HepG2 (cell line): ENCODE results near the gene GRIK5. TPM values are rescaled to one million over a fixed set of nuclear protein-coding genes. Genes with fewer than 3 reads are reported as not detected.

Source experiments
- ATAC-seq: fragments of 200-7000 bp; cut with Tn5 transposase; 3 replicates; pipeline ENCODE4 v1.9.1; 2020; ENCODE audit warnings: mild to moderate bottlenecking, moderate library complexity
- BruUV-seq: library from RNA; stranded (reverse); fragments of 400-500 nt; replicated peaks from 2 replicates; lab custom pipeline; 2021; lab: Mats Ljungman, UMichigan
- CTCF ChIA-PET: fragments of 300-600 bp; formaldehyde crosslinking; extraction: SDS; loops from one replicate; lab custom pipeline; 2021; ENCODE audit warnings: low total read pairs, inconsistent platforms, low intra/inter-chr PET ratio; lab: Yijun Ruan, JAX
- POLR2A ChIA-PET: fragments of 350-600 bp; sonication (Branson Sonifier 250); formaldehyde crosslinking; loops from one replicate; lab custom pipeline; 2020; ENCODE audit warnings: antibody characterized with exemption, inconsistent platforms; lab: Yijun Ruan, JAX
- DNase-seq: peaks from one replicate; pipeline ENCODE4 v3.0.0-alpha.2; 2015; ENCODE audit warnings: low spot score
- FAIRE-seq: peaks from 3 replicates; lab custom pipeline; 2011; peaks lifted over from hg19 to GRCh38; lab: Jason Lieb, UNC
- H2AFZ ChIP-seq: one replicate; pipeline ENCODE4 v1.6.1; 2011; ENCODE audit warnings: low read length, inconsistent platforms
- H3K27ac ChIP-seq: fragments of 300-600 bp; 3 replicates; pipeline ENCODE4 v1.8.0; 2011; ENCODE audit warnings: mixed run types, mild to moderate bottlenecking, mixed read lengths, low read length, inconsistent platforms; ENCODE audit not compliant: insufficient read depth; ENCODE audit errors: extremely low read length
- H3K27me3 ChIP-seq, 2 experiments: fragments of 200-600 bp in 1 of 2; 2 replicates in 1 of 2; 3 replicates in 1 of 2; pipeline versions ENCODE4 v1.6.0 to v1.8.0; 2011; ENCODE audit warnings: low read length in 2 of 2, mild to moderate bottlenecking in 2 of 2, moderate library complexity in 2 of 2, inconsistent platforms in 1 of 2; ENCODE audit not compliant: insufficient read depth in 2 of 2, control insufficient read depth in 1 of 2
- H3K36me3 ChIP-seq, 2 experiments: fragments of 200-600 bp in 1 of 2; replicated peaks in 1 of 2; 2 replicates in 1 of 2; 3 replicates in 1 of 2; pipeline versions ENCODE4 v1.5.1 to v1.8.0; 2011; ENCODE audit warnings: low read length in 2 of 2, inconsistent platforms in 1 of 2; ENCODE audit not compliant: insufficient read depth in 2 of 2, control insufficient read depth in 1 of 2
- H3K4me1 ChIP-seq: 2 replicates; pipeline ENCODE4 v1.5.1; 2012; ENCODE audit warnings: low read length, inconsistent platforms; ENCODE audit not compliant: insufficient read depth
- H3K4me2 ChIP-seq: 2 replicates; pipeline ENCODE4 v1.6.0; 2011; ENCODE audit warnings: low read depth, low read length, inconsistent platforms
- H3K4me3 ChIP-seq, 3 experiments: fragments of 200-600 bp in 1 of 3; sonication (generic), shearing (Covaris generic) in 1 of 3; replicated peaks in 1 of 3; 2 replicates each; pipeline ENCODE4 v1.5.1; 2011 to 2016; ENCODE audit warnings: low read length in 3 of 3, inconsistent platforms in 2 of 3, low read depth in 2 of 3, mild to moderate bottlenecking in 2 of 3, control low read depth in 1 of 3, mixed read lengths in 1 of 3; ENCODE audit not compliant: insufficient read depth in 1 of 3
- H3K79me2 ChIP-seq: one replicate; pipeline ENCODE4 v1.6.1; 2011; ENCODE audit warnings: low read length, inconsistent platforms; ENCODE audit not compliant: insufficient read depth
- H3K9ac ChIP-seq: 2 replicates; pipeline ENCODE4 v1.6.0; 2011; ENCODE audit warnings: mild to moderate bottlenecking, low read depth, low read length, inconsistent platforms; ENCODE audit not compliant: insufficient read depth
- H3K9me3 ChIP-seq: 2 replicates; pipeline ENCODE4 v1.5.1; 2012; ENCODE audit warnings: mild to moderate bottlenecking, low read length
- H4K20me1 ChIP-seq: 2 replicates; pipeline ENCODE4 v1.6.0; 2011; ENCODE audit warnings: inconsistent platforms, mild to moderate bottlenecking, low read length, moderate library complexity; ENCODE audit not compliant: insufficient read depth
- CREB1 ChIP-seq, 2 experiments: fragments of 450-650 bp in 1 of 2; IDR thresholded peaks; 2 replicates each; pipeline ENCODE4 v1.6.1; 2016 to 2017; ENCODE audit warnings: control low read depth in 1 of 2, mild to moderate bottlenecking in 1 of 2, missing compliant biosample characterization in 1 of 2, missing genetic modification characterization in 1 of 2
- MIER2 ChIP-seq: IDR thresholded peaks from 2 replicates; pipeline ENCODE4 v1.6.1; 2016; ENCODE audit warnings: missing biosample characterization, missing genetic modification reagents
- MTA3 ChIP-seq: sonication (generic); formaldehyde crosslinking; IDR thresholded peaks from 2 replicates; pipeline ENCODE4 v1.4.0; 2020; ENCODE audit warnings: missing genetic modification reagents
- ZNF558 ChIP-seq: sonication (generic); formaldehyde crosslinking; IDR thresholded peaks from 2 replicates; pipeline ENCODE4 v1.9.0; 2022; ENCODE audit warnings: mild to moderate bottlenecking, missing genetic modification reagents, borderline replicate concordance
- WGBS: methylation state at CpG from one replicate; pipeline ENCODE4 v1.1.6; 2017; ENCODE audit warnings: low lambda C conversion rate; 5-methylcytosine and 5-hydroxymethylcytosine counted together
- in situ Hi-C: cut with HindIII; loops from 2 replicates; pipeline ENCODE4 v1.10.0; 2017; ENCODE audit warnings: low pct_unique_long_range_greater_than_20kb; ENCODE audit not compliant: extremely low pct_ligation_motif_present
- intact Hi-C: fragments of 100-400 bp; cut with micrococcal nuclease; formaldehyde crosslinking; loops from one replicate; pipeline ENCODE4 v1.10.0; 2022; ENCODE audit not compliant: unreplicated experiment
- polyA plus RNA-seq, 8 experiments: library from polyadenylated mRNA; depleted of rRNA in 3 of 8; stranded (reverse) in 7 of 8; unstranded in 1 of 8; fragments of >200 nt; fragmentation: Illumina TruSeq in 4 of 8; extraction: Trizol in 4 of 8; gene quantifications; 2 replicates each; pipeline versions ENCODE4 v1.2.1 to v1.2.3, GENCODE V29; 2011 to 2016; ENCODE audit warnings: low read depth in 4 of 8, missing spikeins in 1 of 8, mixed read lengths in 1 of 8; ENCODE audit not compliant: insufficient read depth in 1 of 8
- total RNA-seq, 5 experiments: library from RNA; depleted of rRNA; stranded (reverse); fragments of >200 nt; fragmentation: Illumina TruSeq; extraction: Trizol; gene quantifications; 2 replicates each; pipeline ENCODE4 v1.2.3, GENCODE V29; 2016; ENCODE audit warnings: low read depth in 1 of 5
- TF ChIP-seq, protein P1 (sequence below): sonication (generic); formaldehyde crosslinking; IDR thresholded peaks from 2 replicates; pipeline ENCODE4 v1.5.1; 2020; ENCODE audit warnings: mild to moderate bottlenecking, missing genetic modification reagents, moderate library complexity
- TF ChIP-seq, protein P2 (sequence below), 2 experiments: IDR thresholded peaks; 2 replicates each; pipeline ENCODE4 v1.6.1; 2011 to 2012; ENCODE audit warnings: low read length in 2 of 2, borderline replicate concordance in 1 of 2, low read depth in 1 of 2, mild to moderate bottlenecking in 1 of 2, moderate library complexity in 1 of 2
- TF ChIP-seq, protein P3 (sequence below): sonication (generic); formaldehyde crosslinking; IDR thresholded peaks from 2 replicates; pipeline ENCODE4 v1.5.1; 2020; ENCODE audit warnings: missing genetic modification reagents, mild to moderate bottlenecking, borderline replicate concordance

Gene GRIK5
- total and polyA plus RNA-seq, 2 of the 13 experiments (the other 11 are each of a cell fraction or from before 2014, with no cell fraction given), result not detected

DNA sequence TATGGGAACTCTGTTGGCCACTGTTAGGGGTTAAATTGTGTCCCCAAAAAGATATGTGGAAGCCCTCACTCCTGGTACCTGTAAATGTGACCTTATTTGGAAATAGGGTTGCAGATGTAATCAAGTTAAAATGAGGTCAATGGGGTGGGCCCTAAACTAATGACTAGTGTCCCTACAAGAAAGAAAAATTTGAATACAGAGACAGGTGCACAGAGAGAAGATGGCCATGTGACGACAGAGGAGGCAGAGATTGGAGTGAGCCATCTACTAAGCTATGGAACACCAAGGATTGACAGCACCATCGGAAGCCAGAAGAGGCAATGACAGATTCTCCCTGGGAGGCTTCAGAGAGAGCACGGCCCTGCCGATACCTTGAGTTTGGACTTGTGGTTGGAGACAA is 45.7 kb upstream of the GRIK5 start:
- FAIRE-seq, result no peak
- no peak overlapping the region for H2AFZ ChIP-seq
- 0 out of 2 replicates have a peak, but pooled peaks have one; percentile 16 for TF ChIP-seq CREB1 (IDR thresholded peaks at IDR 0.05)
- no peak for TF ChIP-seq CREB1 (CRISPR knock-in tag; IDR thresholded peaks at IDR 0.05)
- no peak for TF ChIP-seq MTA3
- no peak for TF ChIP-seq ZNF558 (CRISPR knock-in tag)
- TF ChIP-seq, protein P1, sequence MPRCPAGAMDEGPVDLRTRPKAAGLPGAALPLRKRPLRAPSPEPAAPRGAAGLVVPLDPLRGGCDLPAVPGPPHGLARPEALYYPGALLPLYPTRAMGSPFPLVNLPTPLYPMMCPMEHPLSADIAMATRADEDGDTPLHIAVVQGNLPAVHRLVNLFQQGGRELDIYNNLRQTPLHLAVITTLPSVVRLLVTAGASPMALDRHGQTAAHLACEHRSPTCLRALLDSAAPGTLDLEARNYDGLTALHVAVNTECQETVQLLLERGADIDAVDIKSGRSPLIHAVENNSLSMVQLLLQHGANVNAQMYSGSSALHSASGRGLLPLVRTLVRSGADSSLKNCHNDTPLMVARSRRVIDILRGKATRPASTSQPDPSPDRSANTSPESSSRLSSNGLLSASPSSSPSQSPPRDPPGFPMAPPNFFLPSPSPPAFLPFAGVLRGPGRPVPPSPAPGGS (CRISPR knock-in tag), result no peak
- TF ChIP-seq, all 625 proteins: peak for 1
- ChIA-PET POLR2A (no interaction called here), CTCF (no interaction called here)
- no peak overlapping the region for H3K9ac ChIP-seq
- BruUV-seq, result no TSS peak
- peaks cover 2 to 3% of the 10 kb centered on the region in 2 experiments; a peak in 3 of 5 replicates for H3K27me3 ChIP-seq
- H3K4me2 ChIP-seq, result no peak overlapping the region
- in situ Hi-C loops (no loop called here), intact Hi-C loops (no loop called here)
- no peak for DNase-seq
- ATAC-seq, result no peak
- no peaks in the 10 kb centered on the region for H3K36me3 ChIP-seq
- H3K4me1 ChIP-seq, result no peaks in the 10 kb centered on the region
- H4K20me1 ChIP-seq, result no peaks in the 10 kb centered on the region
- H3K79me2 ChIP-seq, result no peaks in the 10 kb centered on the region
- WGBS, result 40% methylated on average over 3 of the region's 4 CpGs
- no peaks in the 10 kb centered on the region for H3K9me3 ChIP-seq
- no peak overlapping the region for H3K4me3 ChIP-seq
- no peak overlapping the region for H3K27ac ChIP-seq

DNA sequence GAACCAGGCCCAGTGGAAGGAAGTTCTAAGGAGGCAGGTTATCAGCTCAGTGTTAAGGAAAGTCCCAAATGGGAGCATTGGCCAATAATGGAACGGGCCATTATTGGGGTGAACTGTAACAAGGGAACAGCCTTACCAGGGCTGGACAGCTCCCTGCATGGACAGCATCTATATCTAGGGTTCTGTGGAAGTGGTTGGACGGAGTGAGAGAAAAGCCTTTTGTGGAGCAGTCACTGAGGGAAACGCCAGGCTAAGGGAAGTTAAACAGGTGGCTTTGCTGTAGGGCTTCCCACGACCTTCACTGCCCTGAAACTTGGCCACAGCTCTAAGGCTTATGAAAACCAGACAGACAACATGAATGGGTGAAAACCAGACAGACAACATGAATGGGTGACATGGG is 45.2 kb upstream of the GRIK5 start:
- 8% methylated on average over 4 of the region's 4 CpGs for WGBS
- ChIA-PET CTCF (no interaction called here), POLR2A (no interaction called here)
- Histone ChIP-seq H3K27me3 (peaks cover 2 to 3% of the 10 kb centered on the region in 2 experiments; a peak in 4 of 5 replicates), H3K4me1 (no peaks in the 10 kb centered on the region), H3K79me2 (no peaks in the 10 kb centered on the region), H3K4me3 (no peak overlapping the region), H2AFZ (no peak overlapping the region)
- intact Hi-C loops, result no loop called here
- in situ Hi-C loops, result no loop called here
- no TSS peak for BruUV-seq
- ATAC-seq (no peak), DNase-seq (no peak)
- TF ChIP-seq, protein P2, sequence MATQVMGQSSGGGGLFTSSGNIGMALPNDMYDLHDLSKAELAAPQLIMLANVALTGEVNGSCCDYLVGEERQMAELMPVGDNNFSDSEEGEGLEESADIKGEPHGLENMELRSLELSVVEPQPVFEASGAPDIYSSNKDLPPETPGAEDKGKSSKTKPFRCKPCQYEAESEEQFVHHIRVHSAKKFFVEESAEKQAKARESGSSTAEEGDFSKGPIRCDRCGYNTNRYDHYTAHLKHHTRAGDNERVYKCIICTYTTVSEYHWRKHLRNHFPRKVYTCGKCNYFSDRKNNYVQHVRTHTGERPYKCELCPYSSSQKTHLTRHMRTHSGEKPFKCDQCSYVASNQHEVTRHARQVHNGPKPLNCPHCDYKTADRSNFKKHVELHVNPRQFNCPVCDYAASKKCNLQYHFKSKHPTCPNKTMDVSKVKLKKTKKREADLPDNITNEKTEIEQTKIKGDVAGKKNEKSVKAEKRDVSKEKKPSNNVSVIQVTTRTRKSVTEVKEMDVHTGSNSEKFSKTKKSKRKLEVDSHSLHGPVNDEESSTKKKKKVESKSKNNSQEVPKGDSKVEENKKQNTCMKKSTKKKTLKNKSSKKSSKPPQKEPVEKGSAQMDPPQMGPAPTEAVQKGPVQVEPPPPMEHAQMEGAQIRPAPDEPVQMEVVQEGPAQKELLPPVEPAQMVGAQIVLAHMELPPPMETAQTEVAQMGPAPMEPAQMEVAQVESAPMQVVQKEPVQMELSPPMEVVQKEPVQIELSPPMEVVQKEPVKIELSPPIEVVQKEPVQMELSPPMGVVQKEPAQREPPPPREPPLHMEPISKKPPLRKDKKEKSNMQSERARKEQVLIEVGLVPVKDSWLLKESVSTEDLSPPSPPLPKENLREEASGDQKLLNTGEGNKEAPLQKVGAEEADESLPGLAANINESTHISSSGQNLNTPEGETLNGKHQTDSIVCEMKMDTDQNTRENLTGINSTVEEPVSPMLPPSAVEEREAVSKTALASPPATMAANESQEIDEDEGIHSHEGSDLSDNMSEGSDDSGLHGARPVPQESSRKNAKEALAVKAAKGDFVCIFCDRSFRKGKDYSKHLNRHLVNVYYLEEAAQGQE (IDR thresholded peaks at IDR 0.05; ENCODE audit: borderline replicate concordance in 1 of 2, low read depth in 1 of 2, low read length in 2 of 2), result peak; percentile 27 to 86
- peak; percentile 79; the same call in 1 of the 2 replicates for TF ChIP-seq MIER2 (CRISPR knock-in tag)
- TF ChIP-seq, protein P3, sequence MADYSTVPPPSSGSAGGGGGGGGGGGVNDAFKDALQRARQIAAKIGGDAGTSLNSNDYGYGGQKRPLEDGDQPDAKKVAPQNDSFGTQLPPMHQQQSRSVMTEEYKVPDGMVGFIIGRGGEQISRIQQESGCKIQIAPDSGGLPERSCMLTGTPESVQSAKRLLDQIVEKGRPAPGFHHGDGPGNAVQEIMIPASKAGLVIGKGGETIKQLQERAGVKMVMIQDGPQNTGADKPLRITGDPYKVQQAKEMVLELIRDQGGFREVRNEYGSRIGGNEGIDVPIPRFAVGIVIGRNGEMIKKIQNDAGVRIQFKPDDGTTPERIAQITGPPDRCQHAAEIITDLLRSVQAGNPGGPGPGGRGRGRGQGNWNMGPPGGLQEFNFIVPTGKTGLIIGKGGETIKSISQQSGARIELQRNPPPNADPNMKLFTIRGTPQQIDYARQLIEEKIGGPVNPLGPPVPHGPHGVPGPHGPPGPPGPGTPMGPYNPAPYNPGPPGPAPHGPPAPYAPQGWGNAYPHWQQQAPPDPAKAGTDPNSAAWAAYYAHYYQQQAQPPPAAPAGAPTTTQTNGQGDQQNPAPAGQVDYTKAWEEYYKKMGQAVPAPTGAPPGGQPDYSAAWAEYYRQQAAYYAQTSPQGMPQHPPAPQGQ, result no peak
- TF ChIP-seq, all 625 proteins: peak for 2
- Histone ChIP-seq H4K20me1 (no peaks in the 10 kb centered on the region), H3K27ac (no peak overlapping the region), H3K9me3 (no peaks in the 10 kb centered on the region), H3K9ac (no peak overlapping the region), H3K36me3 (no peaks in the 10 kb centered on the region), H3K4me2 (no peak overlapping the region)
- no peak for FAIRE-seq
